Fibroblast of villous mesenchyme (primary cell): ENCODE results near the gene ESPN. TPM values are rescaled to one million over a fixed set of nuclear protein-coding genes. Genes with fewer than 3 reads are reported as not detected.
A peak's percentile ranks its signal among the peaks of the same experiment; 100 is the strongest.
"Not testable (repeated sequence)": the region's sequence is repeated elsewhere in the genome, so short reads cannot be mapped to it uniquely, and the experiment has no call there.

Experiments
- DNase-seq: peaks from one replicate; pipeline ENCODE4 v3.0.0-alpha.2; 2010; ENCODE audit warnings: low read depth
- H3K4me3 ChIP-seq: 2 replicates; pipeline ENCODE4 v1.5.1; 2011; ENCODE audit warnings: low read depth, mild to moderate bottlenecking, low read length
- total RNA-seq: library from RNA; depleted of rRNA; stranded (reverse); fragments of >200 nt; gene quantifications from 2 replicates; pipeline ENCODE4 v1.2.3, GENCODE V29; 2012
- TF ChIP-seq, protein P1 (sequence below): IDR thresholded peaks from 2 replicates; pipeline ENCODE4 v1.5.1; 2012; ENCODE audit warnings: low read depth, mild to moderate bottlenecking, low read length; ENCODE audit not compliant: insufficient read depth

The ESPN gene
- total RNA-seq, 1 donor = not detected

DNA sequence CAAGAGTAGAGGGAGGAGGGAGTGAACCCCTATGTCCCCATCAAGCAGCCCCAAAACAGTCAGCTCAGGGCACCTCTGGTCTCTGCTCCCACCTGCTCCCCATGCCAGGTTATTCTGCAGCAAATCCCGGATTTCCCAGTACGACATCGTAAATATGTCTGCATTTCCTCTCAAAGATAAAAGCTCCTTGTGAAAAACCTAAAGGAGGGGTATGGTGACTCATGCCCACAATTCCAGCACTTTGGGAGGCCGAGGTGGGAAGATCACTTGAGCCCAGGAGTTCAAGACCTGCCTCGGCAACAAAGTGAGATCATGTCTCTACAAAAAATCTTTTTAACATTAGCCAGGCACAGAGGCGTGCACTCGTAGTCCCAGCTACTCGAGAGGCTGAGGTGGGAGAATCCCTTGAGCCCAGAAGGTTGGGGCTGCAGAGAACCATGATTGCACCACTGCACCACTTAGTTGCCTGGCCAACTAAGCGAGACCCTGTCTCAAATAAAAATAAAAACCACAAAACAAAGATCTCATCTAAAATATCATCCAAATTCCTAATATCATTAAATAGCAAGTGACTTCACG lies 38.1 kb upstream of the ESPN start:
- DNase-seq = peak; percentile 83
- TF ChIP-seq, protein P1, sequence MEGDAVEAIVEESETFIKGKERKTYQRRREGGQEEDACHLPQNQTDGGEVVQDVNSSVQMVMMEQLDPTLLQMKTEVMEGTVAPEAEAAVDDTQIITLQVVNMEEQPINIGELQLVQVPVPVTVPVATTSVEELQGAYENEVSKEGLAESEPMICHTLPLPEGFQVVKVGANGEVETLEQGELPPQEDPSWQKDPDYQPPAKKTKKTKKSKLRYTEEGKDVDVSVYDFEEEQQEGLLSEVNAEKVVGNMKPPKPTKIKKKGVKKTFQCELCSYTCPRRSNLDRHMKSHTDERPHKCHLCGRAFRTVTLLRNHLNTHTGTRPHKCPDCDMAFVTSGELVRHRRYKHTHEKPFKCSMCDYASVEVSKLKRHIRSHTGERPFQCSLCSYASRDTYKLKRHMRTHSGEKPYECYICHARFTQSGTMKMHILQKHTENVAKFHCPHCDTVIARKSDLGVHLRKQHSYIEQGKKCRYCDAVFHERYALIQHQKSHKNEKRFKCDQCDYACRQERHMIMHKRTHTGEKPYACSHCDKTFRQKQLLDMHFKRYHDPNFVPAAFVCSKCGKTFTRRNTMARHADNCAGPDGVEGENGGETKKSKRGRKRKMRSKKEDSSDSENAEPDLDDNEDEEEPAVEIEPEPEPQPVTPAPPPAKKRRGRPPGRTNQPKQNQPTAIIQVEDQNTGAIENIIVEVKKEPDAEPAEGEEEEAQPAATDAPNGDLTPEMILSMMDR = no peak
- H3K4me3 ChIP-seq = peak overlapping the region; percentile 47

DNA sequence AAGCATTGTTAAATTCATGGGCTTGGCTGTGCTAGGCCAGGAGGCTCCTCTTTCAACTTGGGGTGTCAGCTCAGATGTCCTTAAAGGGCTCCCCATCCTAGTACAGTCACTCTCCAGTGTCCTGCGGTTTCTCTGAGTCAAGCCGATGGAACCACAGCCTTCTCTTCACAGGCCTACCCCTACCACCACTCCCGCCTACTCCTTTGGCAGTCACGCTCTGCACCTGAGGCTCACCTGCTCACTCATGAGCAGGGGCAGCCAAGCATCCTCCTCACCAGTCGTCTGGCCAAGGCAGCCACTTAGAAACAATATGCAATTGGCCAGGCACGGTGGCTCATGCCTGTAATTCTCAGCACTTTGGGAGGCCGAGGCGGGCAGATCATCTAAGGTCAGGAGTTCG lies 34.6 kb upstream of the ESPN start:
- TF ChIP-seq, protein P1 = no peak
- H3K4me3 ChIP-seq = no peak overlapping the region
- DNase-seq = no peak

DNA sequence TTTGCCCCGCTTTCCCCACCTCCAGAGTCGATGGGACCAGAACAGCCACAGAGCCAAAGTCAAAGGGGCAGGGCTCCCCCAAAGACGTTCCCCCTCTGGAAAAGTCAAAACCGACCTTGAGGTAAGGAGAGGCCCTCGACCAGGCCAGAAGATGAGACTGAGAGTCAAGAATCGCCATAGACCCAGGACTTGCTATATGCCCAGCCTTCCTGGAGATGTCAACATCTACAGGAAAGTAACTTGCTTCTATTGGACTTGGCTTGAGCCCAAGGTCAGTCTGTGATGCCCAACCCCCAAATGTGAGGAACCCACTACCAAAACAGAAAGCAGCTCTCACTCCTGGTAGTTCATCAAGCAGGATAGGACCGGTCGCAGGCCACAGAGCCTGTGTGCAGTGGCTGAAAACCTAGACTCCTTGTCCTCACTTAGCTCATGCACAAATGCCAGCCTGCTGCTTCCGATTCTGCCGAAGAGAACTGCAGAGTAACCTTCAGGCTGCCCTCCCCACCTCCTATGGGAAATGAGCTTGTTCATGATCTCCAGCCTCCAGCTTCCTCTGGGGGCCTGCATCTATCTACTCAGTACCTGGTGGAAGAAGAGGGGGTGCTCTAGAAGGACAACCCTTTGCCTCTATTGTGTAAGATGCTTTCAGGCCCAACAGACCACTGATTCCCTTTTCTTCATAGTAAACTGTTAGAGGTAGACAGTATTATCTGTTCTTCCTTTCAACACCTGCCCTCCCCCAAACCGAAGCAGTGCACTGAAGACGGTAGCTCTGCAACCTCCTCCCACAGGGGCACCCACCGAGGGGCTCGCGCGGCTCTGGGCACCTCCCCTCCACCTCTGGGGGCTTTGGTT lies 32.4 kb upstream of the ESPN start:
- peak overlapping the region; percentile 68 for H3K4me3 ChIP-seq
- DNase-seq = no peak

DNA sequence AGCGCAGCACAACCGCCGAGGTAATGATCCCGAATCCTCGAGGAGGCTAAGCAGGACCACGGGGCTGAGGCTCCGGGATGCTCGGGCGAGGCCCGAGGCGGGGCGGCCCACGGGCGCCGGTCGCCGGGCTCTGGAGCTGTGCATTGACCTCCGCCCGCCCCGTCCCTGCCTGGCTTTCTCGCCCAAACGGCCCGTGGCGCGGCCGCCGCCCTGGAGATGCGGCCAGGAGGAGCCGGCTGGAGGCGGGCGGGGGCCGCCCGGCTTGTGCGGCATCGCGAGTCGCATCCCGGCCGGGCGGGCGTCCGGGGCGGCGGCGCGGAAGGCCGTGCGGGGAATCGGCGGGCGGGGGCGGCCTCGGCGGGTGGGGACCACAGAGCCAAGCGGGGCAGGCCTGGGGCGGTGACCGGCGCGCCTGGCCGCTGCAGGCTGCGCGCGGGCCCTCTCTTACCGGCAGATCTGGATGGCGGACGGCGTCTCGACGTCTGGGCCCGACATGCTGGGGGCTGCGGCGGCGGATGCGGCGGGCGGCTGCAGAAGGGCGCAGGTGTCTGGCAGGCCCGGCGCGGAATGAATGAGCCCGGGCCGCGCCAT lies 31.7 kb upstream of the ESPN start:
- no peak for DNase-seq
- H3K4me3 ChIP-seq = peak overlapping the region; percentile 68
- TF ChIP-seq, protein P1 = no peak

More for the DNA sequence above, 32.4 kb upstream of the ESPN start:
- TF ChIP-seq, protein P1 = no peak

GRCh38 chr1:6393400-6394187 lies 31.0 kb upstream of the ESPN start, which contains the start of gene ACOT7:
ACOT7 (minus strand) TSS chr1:6393767; CDS start chr1:6393399, 368 bp downstream.
- peak within 1 kb of the TSS; percentile 68 for H3K4me3 ChIP-seq
- TF ChIP-seq, protein P1 = peak; percentile 25
- DNase-seq = peak; percentile 88

DNA sequence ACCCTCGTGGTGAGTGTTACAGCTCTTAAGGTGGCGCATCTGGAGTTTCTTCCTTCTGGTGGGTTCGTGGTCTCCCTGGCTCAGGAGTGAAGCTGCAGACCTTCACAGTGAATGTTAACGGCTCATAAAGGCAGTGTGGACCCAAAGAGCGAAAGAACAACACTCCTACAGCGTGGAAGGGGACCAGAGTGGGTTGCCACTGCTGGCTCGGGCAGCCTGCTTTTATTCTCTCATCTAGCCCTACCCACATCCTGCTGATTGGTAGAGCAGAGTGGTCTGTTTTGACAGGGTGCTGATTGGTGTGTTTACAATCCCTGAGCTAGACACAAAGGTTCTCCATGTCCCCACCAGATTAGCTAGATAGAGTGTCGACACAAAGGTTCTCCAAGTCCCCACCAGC lies 29.4 kb upstream of the ESPN start:
- not testable (repeated sequence) for H3K4me3 ChIP-seq, DNase-seq

- not testable (repeated sequence) for H3K4me3 ChIP-seq, DNase-seq
Measured at GRCh38 chr1:6395781-6396244, 28.8 kb upstream of the ESPN start.
